ENCODE results near the gene MDC1. TPM values are rescaled to one million over a fixed set of nuclear protein-coding genes. Genes with fewer than 3 reads are reported as not detected.

MDC1 gene
- total and polyA plus RNA-seq, 2 of the 13 experiments (the other 11 are each of a cell fraction or from before 2014, with no cell fraction given): 8.4 to 14.0 TPM

DNA sequence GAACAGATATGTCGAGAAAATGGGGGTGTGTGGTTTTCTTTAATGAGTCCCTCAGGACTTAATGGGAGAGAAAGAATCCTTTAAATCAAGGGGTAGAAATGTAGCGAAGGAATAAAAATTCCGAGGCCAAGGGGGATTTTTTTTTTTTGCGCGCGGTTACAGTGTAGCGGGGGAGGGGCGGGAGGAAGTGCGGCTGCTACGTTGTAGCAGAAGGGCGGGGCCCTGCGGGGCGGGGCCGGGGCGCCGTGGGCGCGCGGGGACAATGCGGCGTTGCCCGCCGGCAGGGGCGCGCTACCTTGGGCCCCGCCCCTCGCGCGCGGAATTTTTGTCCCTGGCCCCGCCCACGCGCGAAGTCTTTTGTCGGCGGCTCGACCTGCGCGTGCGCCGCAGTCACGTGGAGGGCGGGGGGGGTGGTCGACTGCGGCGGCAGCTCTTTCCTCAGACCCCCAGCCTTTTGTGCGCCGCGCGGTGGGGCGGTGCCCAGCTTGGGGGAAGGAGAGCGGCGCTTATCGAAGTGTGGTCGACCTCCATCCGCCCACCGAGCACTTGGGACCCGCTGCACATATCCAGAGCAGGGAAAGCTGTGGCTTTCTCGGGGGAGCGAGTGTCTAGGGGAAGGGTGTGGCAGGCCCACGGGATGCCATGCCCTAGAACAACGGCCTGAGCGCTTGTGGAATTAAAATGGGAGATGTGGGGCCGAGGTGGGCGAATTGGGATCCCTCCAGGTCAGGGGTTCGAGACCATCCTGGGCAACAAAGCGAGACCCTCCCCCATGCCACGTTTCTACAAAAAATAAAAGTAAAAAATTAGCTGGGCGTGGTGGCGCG lies 4.3 kb upstream of the MDC1 start:
- no peaks in the 10 kb centered on the region for H3K9me3 ChIP-seq (ENCODE audit: low read length)
- H3K36me3 ChIP-seq (replicated peaks in 1 of 2; ENCODE audit: control insufficient read depth in 1 of 2, insufficient read depth in 2 of 2, low read length in 2 of 2): peaks cover 13 to 35% of the 10 kb centered on the region in 2 experiments
- DNase-seq (ENCODE audit: low spot score) (peak; percentile 80), FAIRE-seq (no peak), ATAC-seq (peak; percentile 9; the same call in 2 of the 3 replicates)
- intact Hi-C loops (cut with micrococcal nuclease; ENCODE audit: unreplicated experiment): loop anchor here (1.0 to 5.0 kb wide), 5 partner anchors 34 to 239 kb away; partner anchors contain the start of genes MRPS18B and PPP1R10
- ChIA-PET CTCF (ENCODE audit: low intra/inter-chr PET ratio, low total read pairs) (interaction anchor here (1.0 to 3.5 kb wide), 4 partner anchors 9 to 49 kb away, joined by 4 to 130 read pairs (median 4); partner anchors contain the start of gene DHX16), POLR2A (interaction anchor here (0.7 to 5.0 kb wide), 25 partner anchors 9 to 193 kb away, joined by 3 to 92 read pairs (median 8); partner anchors contain the start of genes DHX16, FLOT1, IER3 and MRPS18B)
- H4K20me1 ChIP-seq (ENCODE audit: insufficient read depth, low read length): peaks cover 44% of the 10 kb centered on the region
- H3K79me2 ChIP-seq (ENCODE audit: insufficient read depth, low read length): peaks cover 46% of the 10 kb centered on the region
- peak overlapping the region; percentile 96 for H3K9ac ChIP-seq (ENCODE audit: insufficient read depth, low read depth, low read length)
- 3% methylated on average over 40 of the region's 71 CpGs for WGBS (ENCODE audit: low lambda C conversion rate)
- no TSS peak for BruUV-seq (replicated peaks)
- peaks cover 63% of the 10 kb centered on the region for H3K4me1 ChIP-seq (ENCODE audit: insufficient read depth, low read length)
- no peaks in the 10 kb centered on the region; a peak in 1 of 5 replicates for H3K27me3 ChIP-seq (ENCODE audit: control insufficient read depth in 1 of 2, insufficient read depth in 2 of 2, low read length in 2 of 2)
- in situ Hi-C loops (cut with HindIII; ENCODE audit: extremely low pct_ligation_motif_present, low pct_unique_long_range_greater_than_20kb): loop anchor here (5.0 to 10.0 kb wide), 2 partner anchors 44 to 237 kb away; partner anchors contain the start of gene HLA-E
- peak overlapping the region; percentile 89 to 94 (median 90) for H3K4me3 ChIP-seq (replicated peaks in 1 of 3; ENCODE audit: insufficient read depth in 1 of 3, low read depth in 2 of 3, low read length in 3 of 3)
- no peak overlapping the region for H2AFZ ChIP-seq (ENCODE audit: low read length)
- peak overlapping the region; percentile 96 for H3K27ac ChIP-seq (ENCODE audit: extremely low read length, insufficient read depth, low read length)
- H3K4me2 ChIP-seq (ENCODE audit: low read depth, low read length): peak overlapping the region; percentile 82
- TF ChIP-seq ZBTB7B (CRISPR knock-in tag; IDR thresholded peaks at IDR 0.05) (peak; percentile 63; the same call in 1 of the 2 replicates), ZNF816 (CRISPR knock-in tag; IDR thresholded peaks at IDR 0.05; ENCODE audit: borderline replicate concordance) (peak; percentile 58; the same call in 1 of the 2 replicates), THYN1 (CRISPR knock-in tag; IDR thresholded peaks at IDR 0.05; ENCODE audit: borderline replicate concordance, low read depth) (no peak), ZNF296 (CRISPR knock-in tag; conservative IDR thresholded peaks at IDR 0.05) (no peak), ZNF362 (CRISPR knock-in tag; IDR thresholded peaks at IDR 0.05; ENCODE audit: borderline replicate concordance) (peak; percentile 90), ZBTB14 (CRISPR knock-in tag; IDR thresholded peaks at IDR 0.05) (peak; percentile 80), IKZF1 (IDR thresholded peaks at IDR 0.05) (no peak), EED (CRISPR knock-in tag; IDR thresholded peaks at IDR 0.05) (0 out of 2 replicates have a peak, but pooled peaks have one; percentile 23), TGIF2 (CRISPR knock-in tag; IDR thresholded peaks at IDR 0.05) (peak; percentile 59; the same call in 1 of the 2 replicates), ZC3H13 (CRISPR knock-in tag; IDR thresholded peaks at IDR 0.05) (peak; percentile 79; the same call in 1 of the 2 replicates), POLR2AphosphoS5 (IDR thresholded peaks at IDR 0.05; ENCODE audit: low read depth, low read length) (peak; percentile 39), ZEB1 (IDR thresholded peaks at IDR 0.05; ENCODE audit: insufficient replicate concordance, low read depth) (no peak), ZMYM3 (CRISPR knock-in tag; IDR thresholded peaks at IDR 0.05) (no peak), HMGXB4 (CRISPR knock-in tag; IDR thresholded peaks at IDR 0.05; ENCODE audit: borderline replicate concordance in 1 of 2, low read depth in 1 of 2) (peak; percentile 55 to 78), SOX5 (CRISPR knock-in tag; IDR thresholded peaks at IDR 0.05; ENCODE audit: borderline replicate concordance) (peak; percentile 82), BCL3 (CRISPR knock-in tag; IDR thresholded peaks at IDR 0.05) (no peak; the same call in 1 of the 2 replicates), HNRNPL (IDR thresholded peaks at IDR 0.05; ENCODE audit: low read depth, low read length) (peak; percentile 67; the same call in 1 of the 2 replicates)

All from HepG2 (cell line).